ENCODE measurements around the gene FYB2.

Gene FYB2

GRCh38 chr1:56819387-56819899, at the start of gene FYB2:
FYB2 (minus strand) TSS chr1:56819404; CDS start chr1:56819290, 114 bp downstream.
- DNase-seq (ENCODE audit: low read depth in 2 of 2), result no peak

GRCh38 chr1:56868761-56869160, 49.6 kb upstream of the FYB2 start:
- no peak for DNase-seq (ENCODE audit: low read depth in 2 of 2)

- DNase-seq (ENCODE audit: low read depth in 2 of 2), result no peak
Observed at GRCh38 chr1:56867491-56867890, 48.3 kb upstream of the FYB2 start.

GRCh38 chr1:56866656-56867055, 47.5 kb upstream of the FYB2 start:
- no peak for DNase-seq (ENCODE audit: low read depth in 2 of 2)

GRCh38 chr1:56864430-56864829, 45.2 kb upstream of the FYB2 start:
- DNase-seq (ENCODE audit: low read depth in 2 of 2), result no peak

GRCh38 chr1:56863265-56863992, 44.2 kb upstream of the FYB2 start:
- DNase-seq (ENCODE audit: low read depth in 2 of 2), result no peak

GRCh38 chr1:56859287-56859686, 40.1 kb upstream of the FYB2 start:
- DNase-seq (ENCODE audit: low read depth in 2 of 2), result no peak

GRCh38 chr1:56856186-56856585, 37.0 kb upstream of the FYB2 start:
- no peak for DNase-seq (ENCODE audit: low read depth in 2 of 2)

- no peak for DNase-seq (ENCODE audit: low read depth in 2 of 2)
Observed at GRCh38 chr1:56855190-56855589, 36.0 kb upstream of the FYB2 start.

- DNase-seq (ENCODE audit: low read depth in 2 of 2), result no peak
Observed at GRCh38 chr1:56854521-56855099, 35.4 kb upstream of the FYB2 start, which contains the start of gene C8A. C8A (plus strand) TSS chr1:56854797; CDS start chr1:56854902, 105 bp downstream.

- DNase-seq (ENCODE audit: low read depth in 2 of 2), result no peak
Observed at GRCh38 chr1:56852476-56852875, 33.3 kb upstream of the FYB2 start.

GRCh38 chr1:56850922-56851321, 31.7 kb upstream of the FYB2 start:
- no peak for DNase-seq (ENCODE audit: low read depth in 2 of 2)

- no peak for DNase-seq (ENCODE audit: low read depth in 2 of 2)
Observed at GRCh38 chr1:56850411-56850810, 31.2 kb upstream of the FYB2 start.

GRCh38 chr1:56849750-56850149, 30.5 kb upstream of the FYB2 start:
- no peak for DNase-seq (ENCODE audit: low read depth in 2 of 2)

GRCh38 chr1:56845343-56845742, 26.1 kb upstream of the FYB2 start:
- DNase-seq (ENCODE audit: low read depth in 2 of 2), result no peak

GRCh38 chr1:56844545-56845136, 25.4 kb upstream of the FYB2 start:
- DNase-seq (ENCODE audit: low read depth in 2 of 2), result no peak

- no peak for DNase-seq (ENCODE audit: low read depth in 2 of 2)
Observed at GRCh38 chr1:56843544-56843943, 24.3 kb upstream of the FYB2 start.

- no peak for DNase-seq (ENCODE audit: low read depth in 2 of 2)
Observed at GRCh38 chr1:56838759-56839158, 19.6 kb upstream of the FYB2 start.

- DNase-seq (ENCODE audit: low read depth in 2 of 2), result no peak
Observed at GRCh38 chr1:56837244-56837939, 18.2 kb upstream of the FYB2 start.

GRCh38 chr1:56836359-56836758, 17.2 kb upstream of the FYB2 start:
- no peak for DNase-seq (ENCODE audit: low read depth in 2 of 2)

GRCh38 chr1:56835657-56836056, 16.5 kb upstream of the FYB2 start:
- no peak for DNase-seq (ENCODE audit: low read depth in 2 of 2)

- DNase-seq (ENCODE audit: low read depth in 2 of 2), result no peak
Observed at GRCh38 chr1:56834137-56834900, 15.1 kb upstream of the FYB2 start.
